KMS-11 (cell line): ENCODE results near the gene FCHSD2.
"Not testable (repeated sequence)": the region's sequence is repeated elsewhere in the genome, so short reads cannot be mapped to it uniquely, and the experiment has no call there.

Source experiments
- H2AFZ ChIP-seq: fragments of 200-600 bp; sonication (generic); 2 replicates; pipeline ENCODE4 v1.6.1; 2016; ENCODE audit warnings: antibody characterized with exemption, mixed run types, low read depth
- H3K27ac ChIP-seq: fragments of 200-600 bp; sonication (generic); 2 replicates; pipeline ENCODE4 v1.6.1; 2016; ENCODE audit warnings: mild to moderate bottlenecking, mixed run types
- H3K27me3 ChIP-seq: fragments of 200-600 bp; sonication (generic); 2 replicates; pipeline ENCODE4 v1.6.1; 2017; ENCODE audit warnings: mild to moderate bottlenecking, low read depth, mixed run types, moderate library complexity; ENCODE audit not compliant: insufficient read depth
- H3K36me3 ChIP-seq: fragments of 200-600 bp; sonication (generic); 2 replicates; pipeline ENCODE4 v1.6.1; 2017; ENCODE audit warnings: mild to moderate bottlenecking, mixed run types; ENCODE audit not compliant: insufficient read depth
- H3K4me1 ChIP-seq: fragments of 200-600 bp; sonication (generic); 2 replicates; pipeline ENCODE4 v1.6.1; 2016; ENCODE audit warnings: mild to moderate bottlenecking, low read depth, mixed run types; ENCODE audit not compliant: poor library complexity, severe bottlenecking
- H3K4me2 ChIP-seq: fragments of 200-600 bp; sonication (generic); 2 replicates; pipeline ENCODE4 v1.7.0; 2016; ENCODE audit warnings: mild to moderate bottlenecking, mixed run types
- H3K4me3 ChIP-seq: fragments of 200-600 bp; sonication (generic); IDR thresholded peaks from 2 replicates; pipeline ENCODE4 v1.6.1; 2017; ENCODE audit warnings: low read depth, low read length, mixed read lengths; ENCODE audit not compliant: insufficient read depth
- H3K79me2 ChIP-seq: fragments of 200-600 bp; sonication (generic); 2 replicates; pipeline ENCODE4 v1.6.1; 2016; ENCODE audit warnings: low read depth, mixed run types; ENCODE audit not compliant: insufficient read depth
- H3K9ac ChIP-seq: fragments of 200-600 bp; sonication (generic); 2 replicates; pipeline ENCODE4 v1.6.1; 2016; ENCODE audit warnings: mild to moderate bottlenecking, mixed run types
- H4K20me1 ChIP-seq: fragments of 200-600 bp; sonication (generic); 2 replicates; pipeline ENCODE4 v1.6.1; 2016; ENCODE audit warnings: mild to moderate bottlenecking, mixed run types; ENCODE audit not compliant: insufficient read depth
- CTCF ChIP-seq: fragments of 200-600 bp; sonication (generic); conservative IDR thresholded peaks from 2 replicates; pipeline ENCODE4 v1.6.1; 2017; ENCODE audit warnings: low read depth, mild to moderate bottlenecking, antibody characterized with exemption, low read length, moderate library complexity, mixed read lengths

Gene FCHSD2

GRCh38 chr11:73034331-73034730, 107.8 kb downstream of the FCHSD2 start:
- Histone ChIP-seq H3K4me3 (no peak overlapping the region), H3K9ac (no peak overlapping the region), H2AFZ (no peak overlapping the region), H3K4me1 (peaks cover 11% of the 10 kb centered on the region), H3K27ac (no peak overlapping the region), H3K79me2 (no peaks in the 10 kb centered on the region), H3K4me2 (no peak overlapping the region), H3K36me3 (no peaks in the 10 kb centered on the region), H4K20me1 (no peaks in the 10 kb centered on the region), H3K27me3 (no peaks in the 10 kb centered on the region)
- TF ChIP-seq CTCF = no peak

DNA sequence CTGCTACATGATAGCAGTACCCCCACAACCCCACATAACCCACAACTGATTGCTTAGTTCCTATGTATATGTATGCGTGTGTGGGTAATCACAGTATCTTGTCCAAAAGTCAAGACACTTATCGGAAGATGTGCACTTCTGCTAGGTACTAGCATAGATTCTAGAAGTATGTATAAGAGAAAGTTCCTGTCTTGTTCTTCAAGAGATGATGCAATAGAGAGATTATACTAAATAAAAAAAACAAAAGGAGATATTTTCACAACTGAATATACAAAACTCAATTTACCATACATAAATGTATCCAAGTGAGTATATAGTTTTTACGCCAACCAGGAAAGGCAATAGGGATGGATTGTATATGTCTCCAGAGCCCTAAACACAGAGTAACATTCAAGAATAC, 112.0 kb downstream of the FCHSD2 start:
- H2AFZ ChIP-seq = no peak overlapping the region
- H4K20me1 ChIP-seq = no peaks in the 10 kb centered on the region
- H3K27ac ChIP-seq = no peak overlapping the region
- H3K4me1 ChIP-seq = peaks cover 9% of the 10 kb centered on the region
- H3K27me3 ChIP-seq = no peaks in the 10 kb centered on the region
- H3K9ac ChIP-seq = no peak overlapping the region
- H3K4me2 ChIP-seq = no peak overlapping the region
- H3K4me3 ChIP-seq = no peak overlapping the region
- TF ChIP-seq CTCF = no peak
- no peaks in the 10 kb centered on the region for H3K36me3 ChIP-seq
- H3K79me2 ChIP-seq = no peaks in the 10 kb centered on the region

DNA sequence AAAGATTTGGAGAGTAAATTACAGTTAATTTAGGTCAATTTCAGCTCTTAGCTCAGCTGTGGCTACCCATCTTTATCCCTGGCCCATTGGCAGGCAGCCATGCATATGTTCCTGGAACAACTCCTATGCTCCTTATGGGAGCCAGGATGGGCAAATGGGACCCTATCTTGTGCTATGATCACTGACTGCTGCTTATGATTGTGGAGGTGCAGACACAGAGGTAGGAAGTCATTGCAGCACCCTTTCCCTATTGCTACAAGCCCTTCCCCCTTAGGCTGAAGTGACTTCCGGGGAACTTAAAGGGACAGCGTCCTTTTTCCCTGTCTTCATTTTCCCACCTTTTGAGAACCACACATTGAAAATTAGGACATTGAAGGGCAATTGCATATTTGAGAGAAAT, 112.7 kb downstream of the FCHSD2 start:
- Histone ChIP-seq H3K27ac (no peak overlapping the region), H3K4me3 (no peak overlapping the region), H3K9ac (no peak overlapping the region), H2AFZ (no peak overlapping the region), H3K36me3 (no peaks in the 10 kb centered on the region), H4K20me1 (no peaks in the 10 kb centered on the region), H3K79me2 (no peaks in the 10 kb centered on the region), H3K4me2 (no peak overlapping the region), H3K4me1 (peaks cover 1% of the 10 kb centered on the region), H3K27me3 (no peaks in the 10 kb centered on the region)
- TF ChIP-seq CTCF = no peak

GRCh38 chr11:73028611-73029010, 113.5 kb downstream of the FCHSD2 start:
- no peak overlapping the region for H3K9ac ChIP-seq
- no peak for TF ChIP-seq CTCF
- H3K4me1 ChIP-seq = no peaks in the 10 kb centered on the region
- H4K20me1 ChIP-seq = no peaks in the 10 kb centered on the region
- H3K79me2 ChIP-seq = no peaks in the 10 kb centered on the region
- no peak overlapping the region for H3K4me3 ChIP-seq
- no peaks in the 10 kb centered on the region for H3K36me3 ChIP-seq
- H3K4me2 ChIP-seq = no peak overlapping the region
- no peak overlapping the region for H3K27ac ChIP-seq
- H3K27me3 ChIP-seq = no peaks in the 10 kb centered on the region
- no peak overlapping the region for H2AFZ ChIP-seq

GRCh38 chr11:73027840-73028239, 114.3 kb downstream of the FCHSD2 start:
- not testable (repeated sequence) for H3K27me3 ChIP-seq, H3K4me2 ChIP-seq, H3K36me3 ChIP-seq, H3K79me2 ChIP-seq, H3K9ac ChIP-seq, H2AFZ ChIP-seq, H3K27ac ChIP-seq, H3K4me3 ChIP-seq, H3K4me1 ChIP-seq, H4K20me1 ChIP-seq
